B cell (primary cell): ENCODE data around the gene DDR1. TPM values are rescaled to one million over a fixed set of nuclear protein-coding genes. Genes with fewer than 3 reads are reported as not detected.

ENCODE experiments used
- ATAC-seq: fragments of 200-7000 bp; cut with Tn5 transposase; one replicate; pipeline ENCODE4 v1.10.0; 2021; ENCODE audit warnings: low read depth, mild to moderate bottlenecking, moderate number of reproducible peaks, moderate library complexity
- CTCF ChIA-PET: fragments of 350-600 bp; sonication (Branson Sonifier 250); formaldehyde crosslinking; loops from one replicate; lab custom pipeline; 2021; ENCODE audit warnings: antibody characterized with exemption, inconsistent platforms; lab: Charles Lee
- POLR2A ChIA-PET: fragments of 350-600 bp; sonication (Branson Sonifier 250); formaldehyde crosslinking; loops from one replicate; lab custom pipeline; 2021; ENCODE audit warnings: antibody characterized with exemption; lab: Charles Lee
- DNase-seq: peaks from one replicate; pipeline ENCODE4 v3.0.0; 2013
- H2AFZ ChIP-seq: 2 replicates; pipeline ENCODE4 v1.6.1; 2012; ENCODE audit warnings: mild to moderate bottlenecking, low read depth, low read length; ENCODE audit not compliant: insufficient read depth, poor library complexity, severe bottlenecking
- H3K27ac ChIP-seq, 2 donors: 1 replicate in 1 of 2; 2 replicates in 1 of 2; pipeline ENCODE4 v1.5.1; 2012 to 2013; ENCODE audit warnings: low read length in 2 of 2, mild to moderate bottlenecking in 2 of 2, moderate library complexity in 1 of 2
- H3K27me3 ChIP-seq, 4 experiments: fragments of 200-600 bp in 1 of 4; sonication (generic) in 1 of 4; replicated peaks in 1 of 4; 1 replicate in 2 of 4; 2 replicates in 2 of 4; pipeline versions ENCODE4 v1.6.1 to v1.7.0; 2013 to 2016; ENCODE audit warnings: low read length in 3 of 4, mild to moderate bottlenecking in 2 of 4, mixed read lengths in 1 of 4, moderate library complexity in 1 of 4; ENCODE audit not compliant: insufficient read depth in 4 of 4, control insufficient read depth in 3 of 4; ENCODE audit errors: control extremely low read depth in 1 of 4
- H3K36me3 ChIP-seq, 2 experiments: replicated peaks in 1 of 2; 1 replicate in 1 of 2; 2 replicates in 1 of 2; pipeline versions ENCODE4 v1.6.1 to v1.7.1; 2013; ENCODE audit warnings: low read length in 1 of 2; ENCODE audit not compliant: insufficient read depth in 2 of 2, control insufficient read depth in 1 of 2; ENCODE audit errors: control extremely low read depth in 1 of 2, extremely low read depth in 1 of 2
- H3K4me1 ChIP-seq, 2 donors: fragments of 200-600 bp in 1 of 2; sonication (generic) in 1 of 2; 1 replicate in 1 of 2; 2 replicates in 1 of 2; pipeline versions ENCODE4 v1.5.1 to v1.6.1; 2013 to 2017; ENCODE audit warnings: low read length in 2 of 2; ENCODE audit not compliant: control insufficient read depth in 2 of 2, insufficient read depth in 2 of 2
- H3K4me2 ChIP-seq: replicated peaks from 2 replicates; pipeline ENCODE3; 2012; ENCODE audit warnings: mild to moderate bottlenecking, low read depth, low read length; ENCODE audit not compliant: poor library complexity, severe bottlenecking
- H3K4me3 ChIP-seq, 5 experiments: fragments of 200-600 bp in 1 of 5; sonication (generic) in 1 of 5; 1 replicate in 3 of 5; 2 replicates in 2 of 5; pipeline versions ENCODE4 v1.5.1 to v1.7.0; 2011 to 2016; ENCODE audit warnings: low read length in 4 of 5, mild to moderate bottlenecking in 4 of 5, low read depth in 2 of 5, control low read depth in 1 of 5, moderate library complexity in 1 of 5; ENCODE audit not compliant: insufficient read depth in 1 of 5; ENCODE audit errors: control extremely low read depth in 1 of 5, extremely low read depth in 1 of 5
- H3K79me2 ChIP-seq: fragments of 200-600 bp; sonication (generic); one replicate; pipeline ENCODE4 v1.6.0; 2016; ENCODE audit warnings: low read length; ENCODE audit not compliant: control insufficient read depth, insufficient read depth
- H3K9ac ChIP-seq: fragments of 200-600 bp; sonication (generic); 2 replicates; pipeline ENCODE4 v1.6.1; 2017; ENCODE audit warnings: mild to moderate bottlenecking, low read length, moderate library complexity
- H3K9me3 ChIP-seq, 3 donors: one replicate each; pipeline versions ENCODE4 v1.6.1 to v1.7.1; 2013; ENCODE audit warnings: low read length in 2 of 3; ENCODE audit not compliant: control insufficient read depth in 2 of 3, insufficient read depth in 1 of 3; ENCODE audit errors: control extremely low read depth in 1 of 3
- H4K20me1 ChIP-seq: 2 replicates; pipeline ENCODE4 v1.6.0; 2012; ENCODE audit warnings: mild to moderate bottlenecking, low read length; ENCODE audit not compliant: insufficient read depth, control insufficient read depth, poor library complexity, severe bottlenecking
- H3K27ac Mint-ChIP-seq: one replicate; pipeline ENCODE4 v1.8.0; 2021; ENCODE audit warnings: mixed read lengths
- H3K27me3 Mint-ChIP-seq: one replicate; pipeline ENCODE4 v1.8.0; 2021; ENCODE audit warnings: mixed read lengths
- H3K4me1 Mint-ChIP-seq: one replicate; pipeline ENCODE4 v1.8.0; 2021; ENCODE audit warnings: mixed read lengths
- H3K4me3 Mint-ChIP-seq: one replicate; pipeline ENCODE4 v1.8.0; 2021; ENCODE audit warnings: mixed read lengths
- H3K9me3 Mint-ChIP-seq: one replicate; pipeline ENCODE4 v1.8.0; 2022; ENCODE audit warnings: mixed read lengths; ENCODE audit not compliant: insufficient read depth
- EZH2 ChIP-seq: IDR thresholded peaks from 2 replicates; pipeline ENCODE4 v1.6.1; 2012; ENCODE audit warnings: borderline replicate concordance, low read depth, mild to moderate bottlenecking, moderate library complexity, low read length; ENCODE audit not compliant: insufficient read depth, poor library complexity, severe bottlenecking
- WGBS: methylation state at CpG from one replicate; pipeline ENCODE4 v1.1.5; 2013; ENCODE audit warnings: missing lambda C conversion rate; ENCODE audit not compliant: insufficient coverage; 5-methylcytosine and 5-hydroxymethylcytosine counted together
- intact Hi-C: fragments of 100-400 bp; cut with micrococcal nuclease; formaldehyde crosslinking; loops from one replicate; pipeline ENCODE4 v1.10.0; 2022
- polyA plus RNA-seq: library from polyadenylated mRNA; depleted of rRNA; stranded (reverse); fragments of >200 nt; gene quantifications from 2 replicates; pipeline ENCODE4 v1.2.3, GENCODE V29; 2012
- total RNA-seq, 2 donors: library from RNA; stranded (reverse); fragments of 120-200 nt in 1 of 2; gene quantifications; 1 replicate in 1 of 2; 2 replicates in 1 of 2; pipeline versions ENCODE4 v1.2.3 to v1.2.4, GENCODE V29; 2013 to 2022
- TF ChIP-seq, protein P1 (sequence below): fragments of 200-600 bp; IDR thresholded peaks from one replicate; pipeline ENCODE4 v1.8.0; 2022; ENCODE audit warnings: antibody characterized with exemption, mild to moderate bottlenecking

The DDR1 gene
- total and polyA plus RNA-seq, 2 donors (not counting 1 experiment from before 2014, with no cell fraction given): 28.8 to 61.7 TPM

DNA sequence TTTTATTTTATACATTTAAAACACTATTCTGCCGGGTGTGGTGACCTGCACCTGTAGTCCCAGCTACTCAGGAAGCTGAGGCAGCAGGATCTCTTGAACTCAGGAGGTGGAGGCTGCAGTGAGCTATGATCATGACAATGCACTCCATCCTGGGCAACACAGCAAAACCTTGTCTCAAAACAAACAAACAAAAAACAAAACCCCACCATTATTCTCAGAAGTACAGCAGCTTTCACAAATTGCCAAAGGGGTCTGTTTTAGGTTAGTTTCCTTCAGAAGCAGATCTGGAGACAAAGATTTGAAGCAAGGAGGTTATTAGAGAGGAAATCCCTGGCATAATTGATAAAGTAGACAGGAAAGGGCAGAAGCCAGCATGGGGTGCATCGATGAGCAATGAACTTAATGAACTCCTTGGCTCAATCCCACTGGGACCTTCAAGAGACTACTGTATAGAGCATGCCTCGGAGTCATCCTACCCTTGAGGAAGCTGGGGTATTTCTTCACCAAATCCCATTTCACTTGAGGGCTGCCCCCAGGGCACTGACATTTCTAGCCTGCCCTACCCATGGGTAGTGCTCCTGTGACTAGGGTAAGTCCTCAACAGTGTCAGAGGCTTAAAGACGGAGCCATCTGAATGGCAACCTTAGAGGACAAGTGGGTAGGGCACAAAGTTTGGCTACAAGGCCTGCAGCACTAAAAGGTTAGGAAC lies 43.2 kb upstream of the DDR1 start:
- no peak overlapping the region for H3K9ac ChIP-seq
- no peaks in the 10 kb centered on the region for H3K36me3 ChIP-seq
- no peaks in the 10 kb centered on the region for H3K9me3 Mint-ChIP-seq
- DNase-seq: no peak
- H3K4me3 ChIP-seq: no peak overlapping the region
- H3K4me1 Mint-ChIP-seq: peaks cover 8% of the 10 kb centered on the region
- H3K79me2 ChIP-seq: no peaks in the 10 kb centered on the region
- H3K27me3 ChIP-seq: peaks cover 0 to 4% (median 0%) of the 10 kb centered on the region in 4 experiments
- no peak overlapping the region for H3K27ac ChIP-seq
- no peak for ATAC-seq
- H3K27ac Mint-ChIP-seq: no peak overlapping the region
- intact Hi-C loops: no loop called here
- no peak overlapping the region for H3K4me3 Mint-ChIP-seq
- ChIA-PET POLR2A (no interaction called here), CTCF (interaction anchor here (0.6 to 1.0 kb wide), 2 partner anchors 11 to 228 kb away, joined by 3 read pairs; no protein-coding TSS in a partner anchor)
- H2AFZ ChIP-seq: no peak overlapping the region
- peaks cover 8 to 11% of the 10 kb centered on the region in 2 donors for H3K4me1 ChIP-seq
- no peak for TF ChIP-seq EZH2
- TF ChIP-seq, protein P1, sequence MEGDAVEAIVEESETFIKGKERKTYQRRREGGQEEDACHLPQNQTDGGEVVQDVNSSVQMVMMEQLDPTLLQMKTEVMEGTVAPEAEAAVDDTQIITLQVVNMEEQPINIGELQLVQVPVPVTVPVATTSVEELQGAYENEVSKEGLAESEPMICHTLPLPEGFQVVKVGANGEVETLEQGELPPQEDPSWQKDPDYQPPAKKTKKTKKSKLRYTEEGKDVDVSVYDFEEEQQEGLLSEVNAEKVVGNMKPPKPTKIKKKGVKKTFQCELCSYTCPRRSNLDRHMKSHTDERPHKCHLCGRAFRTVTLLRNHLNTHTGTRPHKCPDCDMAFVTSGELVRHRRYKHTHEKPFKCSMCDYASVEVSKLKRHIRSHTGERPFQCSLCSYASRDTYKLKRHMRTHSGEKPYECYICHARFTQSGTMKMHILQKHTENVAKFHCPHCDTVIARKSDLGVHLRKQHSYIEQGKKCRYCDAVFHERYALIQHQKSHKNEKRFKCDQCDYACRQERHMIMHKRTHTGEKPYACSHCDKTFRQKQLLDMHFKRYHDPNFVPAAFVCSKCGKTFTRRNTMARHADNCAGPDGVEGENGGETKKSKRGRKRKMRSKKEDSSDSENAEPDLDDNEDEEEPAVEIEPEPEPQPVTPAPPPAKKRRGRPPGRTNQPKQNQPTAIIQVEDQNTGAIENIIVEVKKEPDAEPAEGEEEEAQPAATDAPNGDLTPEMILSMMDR: no peak
- no peak overlapping the region for H3K4me2 ChIP-seq
- H3K9me3 ChIP-seq: no peaks in the 10 kb centered on the region
- WGBS: 52% methylated on average over 3 of the region's 4 CpGs
- H3K27me3 Mint-ChIP-seq: peaks cover 27% of the 10 kb centered on the region
- H4K20me1 ChIP-seq: no peaks in the 10 kb centered on the region
